ENCODE results near the gene RASGRP3.

RASGRP3 gene

GRCh38 chr2:33522576-33522975, 46.1 kb downstream of the RASGRP3 start:
- no peak for DNase-seq (ENCODE audit: low read depth in 3 of 3)

GRCh38 chr2:33525666-33526065, 49.2 kb downstream of the RASGRP3 start:
- no peak for DNase-seq (ENCODE audit: low read depth in 3 of 3)

- no peak for DNase-seq (ENCODE audit: low read depth in 3 of 3)
These were observed 49.7 kb downstream of the RASGRP3 start for GRCh38 chr2:33526132-33526531.

- no peak for DNase-seq (ENCODE audit: low read depth in 3 of 3)
These were observed 50.5 kb downstream of the RASGRP3 start for GRCh38 chr2:33526921-33527320.

GRCh38 chr2:33528441-33528950, 52.0 kb downstream of the RASGRP3 start:
- no peak for DNase-seq (ENCODE audit: low read depth in 3 of 3)

GRCh38 chr2:33529771-33530481, 53.5 kb downstream of the RASGRP3 start:
- no peak for DNase-seq (ENCODE audit: low read depth in 3 of 3)

GRCh38 chr2:33530690-33531548, 54.5 kb downstream of the RASGRP3 start:
- DNase-seq (ENCODE audit: low read depth in 3 of 3), result no peak

GRCh38 chr2:33531549-33532059, 55.2 kb downstream of the RASGRP3 start:
- DNase-seq (ENCODE audit: low read depth in 3 of 3), result no peak

- DNase-seq (ENCODE audit: low read depth in 3 of 3), result no peak
These were observed 55.7 kb downstream of the RASGRP3 start for GRCh38 chr2:33532146-33532545.

- no peak for DNase-seq (ENCODE audit: low read depth in 3 of 3)
These were observed 56.5 kb downstream of the RASGRP3 start for GRCh38 chr2:33532966-33533365.

GRCh38 chr2:33535421-33535820, 59.0 kb downstream of the RASGRP3 start:
- DNase-seq (ENCODE audit: low read depth in 3 of 3), result no peak

- no peak for DNase-seq (ENCODE audit: low read depth in 3 of 3)
These were observed 64.8 kb downstream of the RASGRP3 start for GRCh38 chr2:33541243-33541642.

GRCh38 chr2:33550206-33550605, 73.8 kb downstream of the RASGRP3 start:
- no peak for DNase-seq (ENCODE audit: low read depth in 3 of 3)

- DNase-seq (ENCODE audit: low read depth in 3 of 3), result no peak
These were observed 76.5 kb downstream of the RASGRP3 start for GRCh38 chr2:33552758-33553461.

GRCh38 chr2:33555681-33556080, 79.2 kb downstream of the RASGRP3 start:
- no peak for DNase-seq (ENCODE audit: low read depth in 3 of 3)

- DNase-seq (ENCODE audit: low read depth in 3 of 3), result no peak
These were observed 82.9 kb downstream of the RASGRP3 start for GRCh38 chr2:33559328-33559727.

- DNase-seq (ENCODE audit: low read depth in 3 of 3), result no peak
These were observed 83.6 kb downstream of the RASGRP3 start for GRCh38 chr2:33560017-33560416.

- no peak for DNase-seq (ENCODE audit: low read depth in 3 of 3)
These were observed 85.4 kb downstream of the RASGRP3 start for GRCh38 chr2:33561872-33562271.

- no peak for DNase-seq (ENCODE audit: low read depth in 3 of 3)
These were observed 94.2 kb downstream of the RASGRP3 start for GRCh38 chr2:33570681-33571080.

- no peak for DNase-seq (ENCODE audit: low read depth in 3 of 3)
These were observed 97.2 kb downstream of the RASGRP3 start for GRCh38 chr2:33573657-33574056.

GRCh38 chr2:33577084-33577483, 100.6 kb downstream of the RASGRP3 start:
- DNase-seq (ENCODE audit: low read depth in 3 of 3), result no peak

GRCh38 chr2:33577668-33578067, 101.2 kb downstream of the RASGRP3 start:
- DNase-seq (ENCODE audit: low read depth in 3 of 3), result no peak

Measured in stimulated activated CD4-positive, alpha-beta T cell treated with anti-CD3 and anti-CD28 coated beads, TNF-alpha, amount 100 ng/mL, for 48 hours (primary cell).